Liver (tissue), 9 donors: ENCODE data around the gene PDE6D. TPM values are rescaled to one million over a fixed set of nuclear protein-coding genes. Genes with fewer than 3 reads are reported as not detected.

Experiments
- DNase-seq: peaks from one replicate; pipeline ENCODE4 v3.0.0-alpha.2; 2017; ENCODE audit warnings: low spot score
- H3K27ac ChIP-seq, 2 donors: one replicate each; pipeline ENCODE4 v1.7.0; 2013; ENCODE audit warnings: inconsistent platforms in 2 of 2, low read length in 2 of 2, control low read depth in 1 of 2, low read depth in 1 of 2, mild to moderate bottlenecking in 1 of 2
- H3K27me3 ChIP-seq, 4 donors: one replicate each; pipeline versions ENCODE4 v1.6.1 to v1.7.0; 2013; ENCODE audit warnings: low read length in 3 of 4, inconsistent platforms in 1 of 4, mild to moderate bottlenecking in 1 of 4, moderate library complexity in 1 of 4; ENCODE audit not compliant: control insufficient read depth in 4 of 4, insufficient read depth in 4 of 4
- H3K36me3 ChIP-seq, 4 donors: one replicate each; pipeline versions ENCODE4 v1.6.1 to v1.7.0; 2013; ENCODE audit warnings: low read length in 3 of 4, mild to moderate bottlenecking in 3 of 4, low read depth in 1 of 4, moderate library complexity in 1 of 4; ENCODE audit not compliant: control insufficient read depth in 4 of 4, insufficient read depth in 3 of 4
- H3K4me1 ChIP-seq, 4 donors: one replicate each; pipeline versions ENCODE4 v1.6.1 to v1.7.0; 2013; ENCODE audit warnings: low read length in 3 of 4, mild to moderate bottlenecking in 3 of 4, moderate library complexity in 1 of 4; ENCODE audit not compliant: control insufficient read depth in 4 of 4, insufficient read depth in 4 of 4
- H3K4me3 ChIP-seq, 3 donors: one replicate each; pipeline versions ENCODE4 v1.6.1 to v1.7.0; 2013; ENCODE audit warnings: low read length in 3 of 3, control low read depth in 1 of 3, low read depth in 1 of 3, mild to moderate bottlenecking in 1 of 3
- H3K9ac ChIP-seq, 2 donors: one replicate each; pipeline ENCODE4 v1.7.0; 2013; ENCODE audit warnings: low read length in 2 of 2, mild to moderate bottlenecking in 2 of 2, moderate library complexity in 2 of 2, control low read depth in 1 of 2, low read depth in 1 of 2
- H3K9me3 ChIP-seq, 4 donors: one replicate each; pipeline versions ENCODE4 v1.6.1 to v1.7.0; 2013; ENCODE audit warnings: low read length in 3 of 4; ENCODE audit not compliant: control insufficient read depth in 4 of 4
- CTCF ChIP-seq: fragments of 150-350 bp; IDR thresholded peaks from 2 replicates; pipeline ENCODE4 v1.5.1; 2017; ENCODE audit warnings: improper control_type of control experiment, low read depth, low read length; ENCODE audit not compliant: missing input control
- EGR1 ChIP-seq, 2 donors: IDR thresholded peaks; 2 replicates each; pipeline ENCODE4 v1.6.1; 2016 to 2018; ENCODE audit warnings: antibody characterized with exemption in 2 of 2, low read depth in 2 of 2
- FOXA1 ChIP-seq: IDR thresholded peaks from 2 replicates; pipeline ENCODE4 v1.6.1; 2016; ENCODE audit warnings: antibody characterized with exemption
- FOXA2 ChIP-seq: IDR thresholded peaks from 2 replicates; pipeline ENCODE4 v1.6.1; 2016; ENCODE audit warnings: antibody characterized with exemption
- GABPA ChIP-seq, 2 donors: IDR thresholded peaks in 1 of 2; conservative IDR thresholded peaks in 1 of 2; 2 replicates each; pipeline ENCODE4 v1.6.1; 2016; ENCODE audit warnings: antibody characterized with exemption in 2 of 2, mild to moderate bottlenecking in 1 of 2, moderate library complexity in 1 of 2
- HNF4A ChIP-seq, 2 donors: conservative IDR thresholded peaks; 2 replicates each; pipeline ENCODE4 v1.6.1; 2016; ENCODE audit warnings: antibody characterized with exemption in 2 of 2, mild to moderate bottlenecking in 2 of 2
- HNF4G ChIP-seq: IDR thresholded peaks from 2 replicates; pipeline ENCODE4 v1.6.1; 2016; ENCODE audit warnings: antibody characterized with exemption
- JUND ChIP-seq, 2 donors: IDR thresholded peaks; 2 replicates each; pipeline ENCODE4 v1.6.1; 2016; ENCODE audit warnings: antibody characterized with exemption in 2 of 2
- MAX ChIP-seq: IDR thresholded peaks from 2 replicates; pipeline ENCODE4 v1.6.1; 2016; ENCODE audit warnings: antibody characterized with exemption
- NR2F2 ChIP-seq: IDR thresholded peaks from 2 replicates; pipeline ENCODE4 v1.6.1; 2016; ENCODE audit warnings: antibody characterized with exemption
- RAD21 ChIP-seq, 2 donors: IDR thresholded peaks; 2 replicates each; pipeline ENCODE4 v1.6.1; 2016; ENCODE audit warnings: antibody characterized with exemption in 2 of 2, mild to moderate bottlenecking in 2 of 2
- RXRA ChIP-seq, 2 donors: IDR thresholded peaks; 2 replicates each; pipeline ENCODE4 v1.6.1; 2017 to 2018; ENCODE audit warnings: antibody characterized with exemption in 2 of 2, mild to moderate bottlenecking in 1 of 2
- SP1 ChIP-seq: IDR thresholded peaks from 2 replicates; pipeline ENCODE4 v1.6.1; 2018; ENCODE audit warnings: antibody characterized with exemption, mild to moderate bottlenecking
- TAF1 ChIP-seq: conservative IDR thresholded peaks from 2 replicates; pipeline ENCODE4 v1.6.1; 2016; ENCODE audit warnings: antibody characterized with exemption, mild to moderate bottlenecking
- YY1 ChIP-seq: IDR thresholded peaks from 2 replicates; pipeline ENCODE4 v1.6.1; 2016; ENCODE audit warnings: antibody characterized with exemption, mild to moderate bottlenecking
- WGBS: extraction: QIAGEN DNeasy Blood & Tissue Kit; methylation state at CpG from one replicate; pipeline ENCODE4 v1.1.7; 2013; 5-methylcytosine and 5-hydroxymethylcytosine counted together
- polyA plus RNA-seq, 2 donors: library from polyadenylated mRNA; stranded (reverse) in 1 of 2; unstranded in 1 of 2; fragments of 200-250 nt in 1 of 2; fragments of >200 nt in 1 of 2; fragmentation: Nextera tagmentation in 1 of 2; extraction: Ambion mirVana in 1 of 2; gene quantifications; one replicate each; pipeline versions ENCODE4 v1.2.1 to v1.2.3, GENCODE V29; 2013 to 2015
- total RNA-seq, 2 donors: library from RNA; depleted of rRNA; stranded (reverse); fragments of >200 nt; gene quantifications; one replicate each; pipeline ENCODE4 v1.2.3, GENCODE V29; 2014
- TF ChIP-seq, protein P1 (sequence below): IDR thresholded peaks from 2 replicates; pipeline ENCODE4 v1.6.1; 2016; ENCODE audit warnings: antibody characterized with exemption
- TF ChIP-seq, protein P2 (sequence below): IDR thresholded peaks from 2 replicates; pipeline ENCODE4 v1.6.1; 2016; ENCODE audit warnings: antibody characterized with exemption, mild to moderate bottlenecking
- donor health status: healthy.
- donor health status: healthy.
- donor health status: healthy.
- donor health status: healthy.
- donor health status: healthy.

Gene PDE6D
- total and polyA plus RNA-seq, 4 donors, result 6.6 to 8.5 (median 7.0) TPM

DNA sequence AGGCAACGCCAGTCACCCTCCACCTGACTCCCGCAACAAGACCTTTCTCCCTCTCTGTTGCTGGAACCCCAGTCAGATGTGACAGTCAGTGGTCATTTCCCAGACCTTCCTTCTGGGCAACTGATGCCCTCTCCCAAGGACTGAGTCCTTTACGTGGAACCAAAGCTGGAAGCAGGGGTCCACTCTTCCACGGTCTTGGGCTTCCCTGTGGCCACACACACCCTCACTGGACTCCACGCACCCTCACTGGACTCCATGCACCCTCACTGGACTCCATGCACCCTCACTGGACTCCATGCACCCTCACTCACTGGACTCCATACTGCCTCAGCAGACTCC lies 65.6 kb downstream of the PDE6D start:
- no peaks in the 10 kb centered on the region for H3K27me3 ChIP-seq
- 41% methylated on average over 5 of the region's 5 CpGs for WGBS
- H3K9ac ChIP-seq, result no peak overlapping the region
- no peaks in the 10 kb centered on the region for H3K9me3 ChIP-seq
- peaks cover 0 to 8% (median 5%) of the 10 kb centered on the region in 4 donors for H3K36me3 ChIP-seq
- DNase-seq, result no peak
- H3K4me1 ChIP-seq, result peaks cover 6 to 31% (median 17%) of the 10 kb centered on the region in 4 donors
- no peak overlapping the region for H3K4me3 ChIP-seq
- no peak overlapping the region for H3K27ac ChIP-seq
- TF ChIP-seq EGR1 (IDR thresholded peaks at IDR 0.05; ENCODE audit: low read depth in 2 of 2), result no peak
- no peak for TF ChIP-seq JUND (IDR thresholded peaks at IDR 0.05)
- TF ChIP-seq CTCF, result no peak
- no peak for TF ChIP-seq GABPA (IDR thresholded peaks at IDR 0.05 in 1 of 2, conservative IDR thresholded peaks at IDR 0.05 in 1 of 2)
- no peak for TF ChIP-seq YY1
- TF ChIP-seq RXRA (IDR thresholded peaks at IDR 0.05), result no peak
- TF ChIP-seq SP1, result no peak
- no peak for TF ChIP-seq FOXA2
- no peak for TF ChIP-seq FOXA1
- TF ChIP-seq, protein P1, sequence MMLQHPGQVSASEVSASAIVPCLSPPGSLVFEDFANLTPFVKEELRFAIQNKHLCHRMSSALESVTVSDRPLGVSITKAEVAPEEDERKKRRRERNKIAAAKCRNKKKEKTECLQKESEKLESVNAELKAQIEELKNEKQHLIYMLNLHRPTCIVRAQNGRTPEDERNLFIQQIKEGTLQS, result no peak
- TF ChIP-seq MAX, result no peak
- TF ChIP-seq HNF4A (conservative IDR thresholded peaks at IDR 0.05), result no peak
- TF ChIP-seq, protein P2, sequence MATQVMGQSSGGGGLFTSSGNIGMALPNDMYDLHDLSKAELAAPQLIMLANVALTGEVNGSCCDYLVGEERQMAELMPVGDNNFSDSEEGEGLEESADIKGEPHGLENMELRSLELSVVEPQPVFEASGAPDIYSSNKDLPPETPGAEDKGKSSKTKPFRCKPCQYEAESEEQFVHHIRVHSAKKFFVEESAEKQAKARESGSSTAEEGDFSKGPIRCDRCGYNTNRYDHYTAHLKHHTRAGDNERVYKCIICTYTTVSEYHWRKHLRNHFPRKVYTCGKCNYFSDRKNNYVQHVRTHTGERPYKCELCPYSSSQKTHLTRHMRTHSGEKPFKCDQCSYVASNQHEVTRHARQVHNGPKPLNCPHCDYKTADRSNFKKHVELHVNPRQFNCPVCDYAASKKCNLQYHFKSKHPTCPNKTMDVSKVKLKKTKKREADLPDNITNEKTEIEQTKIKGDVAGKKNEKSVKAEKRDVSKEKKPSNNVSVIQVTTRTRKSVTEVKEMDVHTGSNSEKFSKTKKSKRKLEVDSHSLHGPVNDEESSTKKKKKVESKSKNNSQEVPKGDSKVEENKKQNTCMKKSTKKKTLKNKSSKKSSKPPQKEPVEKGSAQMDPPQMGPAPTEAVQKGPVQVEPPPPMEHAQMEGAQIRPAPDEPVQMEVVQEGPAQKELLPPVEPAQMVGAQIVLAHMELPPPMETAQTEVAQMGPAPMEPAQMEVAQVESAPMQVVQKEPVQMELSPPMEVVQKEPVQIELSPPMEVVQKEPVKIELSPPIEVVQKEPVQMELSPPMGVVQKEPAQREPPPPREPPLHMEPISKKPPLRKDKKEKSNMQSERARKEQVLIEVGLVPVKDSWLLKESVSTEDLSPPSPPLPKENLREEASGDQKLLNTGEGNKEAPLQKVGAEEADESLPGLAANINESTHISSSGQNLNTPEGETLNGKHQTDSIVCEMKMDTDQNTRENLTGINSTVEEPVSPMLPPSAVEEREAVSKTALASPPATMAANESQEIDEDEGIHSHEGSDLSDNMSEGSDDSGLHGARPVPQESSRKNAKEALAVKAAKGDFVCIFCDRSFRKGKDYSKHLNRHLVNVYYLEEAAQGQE, result no peak
- no peak for TF ChIP-seq TAF1
- TF ChIP-seq HNF4G, result no peak
- no peak for TF ChIP-seq NR2F2

- Histone ChIP-seq H3K36me3 (peaks cover 0 to 8% (median 5%) of the 10 kb centered on the region in 4 donors), H3K4me1 (peaks cover 6 to 31% (median 18%) of the 10 kb centered on the region in 4 donors), H3K4me3 (no peak overlapping the region), H3K9ac (no peak overlapping the region), H3K27me3 (no peaks in the 10 kb centered on the region), H3K9me3 (no peaks in the 10 kb centered on the region), H3K27ac (no peak overlapping the region)
- peak; percentile 88 for DNase-seq
- WGBS, result 66% methylated on average over 17 of the region's 17 CpGs
- TF ChIP-seq NR2F2 (no peak), RAD21 (IDR thresholded peaks at IDR 0.05) (peak; percentile 86 to 89), CTCF (peak; percentile 74), FOXA2 (no peak), RXRA (IDR thresholded peaks at IDR 0.05) (peak; percentile 47 to 84), HNF4G (no peak)
Observed at GRCh38 chr2:231714639-231715498, 66.2 kb downstream of the PDE6D start.
